ENCODE measurements around the gene TRMT112.

GRCh38 chr11:64291262-64291751 is 26.1 kb downstream of the TRMT112 start, which contains the start of gene KCNK4:
- TF ChIP-seq TCF7L2 (IDR thresholded peaks at IDR 0.05; ENCODE audit: low read depth, low read length) (no peak), CTCF (IDR thresholded peaks at IDR 0.05) (no peak), POLR2AphosphoS5 (IDR thresholded peaks at IDR 0.05; ENCODE audit: low read depth, low read length) (no peak)
